GM12873 (cell line): Measurements from ENCODE around the gene EIF2A.

Experiments
- TF ChIP-seq, protein P1 (sequence below): IDR thresholded peaks from 2 replicates; pipeline ENCODE4 v1.5.1; 2012; ENCODE audit warnings: low read depth, mild to moderate bottlenecking, moderate library complexity, low read length, control low read depth; ENCODE audit not compliant: insufficient read depth; ENCODE audit errors: missing control alignments

The EIF2A gene

DNA sequence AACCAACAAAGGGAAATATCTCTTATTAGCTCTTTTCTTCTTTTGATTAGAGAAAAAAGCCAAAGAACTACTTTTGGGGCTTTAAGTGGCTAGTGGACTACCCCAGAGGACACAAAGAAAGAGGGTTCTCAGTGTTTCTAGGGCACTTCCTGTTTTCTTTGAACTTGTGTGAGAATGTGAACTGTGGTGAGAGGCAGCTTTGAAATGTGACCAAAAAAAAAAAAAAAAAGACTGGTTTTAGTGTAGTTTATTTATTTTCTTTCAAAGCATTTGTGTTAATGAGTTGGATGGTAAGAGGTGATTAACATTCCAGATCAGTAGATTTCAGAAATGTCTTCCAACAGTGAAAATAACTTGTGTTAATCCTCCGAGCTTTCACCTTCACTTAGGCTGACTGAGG is 88.9 kb downstream of the EIF2A start:
- TF ChIP-seq, protein P1, sequence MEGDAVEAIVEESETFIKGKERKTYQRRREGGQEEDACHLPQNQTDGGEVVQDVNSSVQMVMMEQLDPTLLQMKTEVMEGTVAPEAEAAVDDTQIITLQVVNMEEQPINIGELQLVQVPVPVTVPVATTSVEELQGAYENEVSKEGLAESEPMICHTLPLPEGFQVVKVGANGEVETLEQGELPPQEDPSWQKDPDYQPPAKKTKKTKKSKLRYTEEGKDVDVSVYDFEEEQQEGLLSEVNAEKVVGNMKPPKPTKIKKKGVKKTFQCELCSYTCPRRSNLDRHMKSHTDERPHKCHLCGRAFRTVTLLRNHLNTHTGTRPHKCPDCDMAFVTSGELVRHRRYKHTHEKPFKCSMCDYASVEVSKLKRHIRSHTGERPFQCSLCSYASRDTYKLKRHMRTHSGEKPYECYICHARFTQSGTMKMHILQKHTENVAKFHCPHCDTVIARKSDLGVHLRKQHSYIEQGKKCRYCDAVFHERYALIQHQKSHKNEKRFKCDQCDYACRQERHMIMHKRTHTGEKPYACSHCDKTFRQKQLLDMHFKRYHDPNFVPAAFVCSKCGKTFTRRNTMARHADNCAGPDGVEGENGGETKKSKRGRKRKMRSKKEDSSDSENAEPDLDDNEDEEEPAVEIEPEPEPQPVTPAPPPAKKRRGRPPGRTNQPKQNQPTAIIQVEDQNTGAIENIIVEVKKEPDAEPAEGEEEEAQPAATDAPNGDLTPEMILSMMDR: no peak
